ENCODE measurements around the gene KDM1A.
"Not testable (repeated sequence)": the region's sequence is repeated elsewhere in the genome, so short reads cannot be mapped to it uniquely, and the experiment has no call there.

DNA sequence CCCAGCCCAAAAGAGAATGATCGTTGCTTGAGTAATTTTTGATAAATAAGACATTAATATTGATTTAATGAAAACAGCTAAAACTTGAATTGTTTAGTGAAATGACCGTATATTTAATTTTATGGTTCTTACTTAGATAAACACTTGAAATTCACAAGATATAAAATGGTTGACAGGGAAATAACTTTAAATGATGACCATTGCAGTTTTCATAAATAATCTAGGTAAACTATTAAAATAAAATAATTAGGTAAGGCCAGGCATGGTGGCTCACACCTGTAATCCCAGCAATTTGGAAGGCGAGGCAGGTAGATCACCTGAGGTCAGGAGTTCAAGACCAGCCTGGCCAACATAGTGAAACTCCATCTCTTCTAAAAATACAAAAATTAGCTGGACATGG, 26.9 kb upstream of the KDM1A start:
- TF ChIP-seq POLR2A, CTCF, EP300 (IDR thresholded peaks at IDR 0.05): not testable (repeated sequence)

Measured in tibial nerve (tissue), 4 donors.